Stimulated activated naive CD8-positive, alpha-beta T cell treated with anti-CD3 and anti-CD28 coated beads, Interleukin-15, amount 100 ng/mL, for 72 hours (primary cell): ENCODE data around the gene A4GALT.

Source experiments
- ATAC-seq: fragments of 150-1000 bp; cut with Tn5 transposase; 2 replicates; pipeline ENCODE4 v1.10.0; 2021; ENCODE audit warnings: mild to moderate bottlenecking, moderate library complexity
- DNase-seq, 2 donors: peaks; one replicate each; pipeline ENCODE4 v3.0.0; 2021 to 2022
- H3K27ac Mint-ChIP-seq, 2 donors: one replicate each; pipeline ENCODE4 v1.8.0; 2022; ENCODE audit warnings: mild to moderate bottlenecking in 2 of 2, mixed read lengths in 2 of 2, moderate library complexity in 2 of 2
- H3K27me3 Mint-ChIP-seq: one replicate; pipeline ENCODE4 v1.8.0; 2022; ENCODE audit warnings: mixed read lengths
- H3K4me1 Mint-ChIP-seq: one replicate; pipeline ENCODE4 v1.8.0; 2022; ENCODE audit warnings: mild to moderate bottlenecking, mixed read lengths
- H3K4me3 Mint-ChIP-seq, 2 donors: one replicate each; pipeline ENCODE4 v1.8.0; 2022; ENCODE audit warnings: mild to moderate bottlenecking in 2 of 2, mixed read lengths in 2 of 2, moderate library complexity in 1 of 2
- H3K9me3 Mint-ChIP-seq, 2 donors: one replicate each; pipeline ENCODE4 v1.8.0; 2022; ENCODE audit warnings: mixed read lengths in 2 of 2

A4GALT gene

GRCh38 chr22:42656578-42656977 lies 64.1 kb downstream of the A4GALT start:
- no peak overlapping the region for H3K27ac Mint-ChIP-seq
- ATAC-seq: no peak
- H3K9me3 Mint-ChIP-seq: no peaks in the 10 kb centered on the region
- DNase-seq: no peak
- H3K4me3 Mint-ChIP-seq: no peak overlapping the region
- H3K4me1 Mint-ChIP-seq: no peaks in the 10 kb centered on the region
- peaks cover 5% of the 10 kb centered on the region for H3K27me3 Mint-ChIP-seq

DNA sequence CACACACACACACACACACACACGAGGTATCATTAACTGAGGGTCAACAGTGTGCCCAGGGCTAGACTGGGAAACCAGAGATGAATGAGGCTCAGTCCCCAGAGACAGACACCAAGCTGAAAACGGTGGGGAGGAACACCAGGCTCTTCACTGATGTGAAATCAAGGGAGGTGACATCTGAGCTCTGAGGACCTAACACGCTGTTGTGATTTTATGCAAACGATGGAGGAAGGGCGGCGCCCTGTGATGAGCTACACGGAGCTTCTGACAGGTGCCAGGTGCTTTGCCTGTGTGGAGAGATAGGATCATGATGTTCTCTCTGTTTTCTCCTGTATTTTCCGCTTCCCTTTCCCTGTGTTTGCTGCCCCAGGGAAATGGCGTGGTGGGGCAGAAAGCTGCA lies 65.0 kb downstream of the A4GALT start:
- Mint-ChIP-seq H3K4me1 (no peaks in the 10 kb centered on the region), H3K9me3 (no peaks in the 10 kb centered on the region), H3K27me3 (peaks cover 5% of the 10 kb centered on the region), H3K4me3 (no peak overlapping the region), H3K27ac (no peak overlapping the region)
- ATAC-seq (no peak), DNase-seq (no peak)

DNA sequence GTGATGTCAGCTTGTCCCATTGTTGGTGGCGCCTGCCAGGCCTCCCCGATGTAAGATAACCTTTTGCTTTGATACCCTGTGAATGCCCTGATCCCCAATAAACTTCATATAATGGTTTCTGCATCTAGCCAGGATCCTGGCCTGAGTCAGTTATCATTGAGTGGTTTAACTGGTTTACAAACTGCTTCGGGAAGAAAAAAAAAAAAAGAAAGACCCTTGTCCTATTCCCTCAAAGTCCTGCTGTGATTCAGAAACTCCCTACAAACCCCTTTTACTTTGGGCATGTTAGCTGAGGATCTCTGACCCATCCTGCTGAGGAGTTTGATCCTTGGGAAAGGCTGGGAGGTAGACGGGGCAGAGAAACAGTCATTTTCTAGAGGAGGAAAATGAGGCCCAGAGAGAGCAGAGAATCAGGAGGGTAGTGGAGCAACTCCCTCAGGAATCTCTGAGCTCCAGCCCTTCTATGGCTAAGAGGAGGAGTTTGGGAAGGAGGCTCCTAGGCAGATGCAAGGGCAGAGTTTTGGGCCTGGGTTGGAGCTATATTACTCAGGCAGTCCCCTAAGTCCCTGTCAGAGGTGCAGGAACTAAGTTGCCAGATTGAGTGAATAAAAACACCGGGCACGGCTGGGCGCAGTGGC lies 66.1 kb downstream of the A4GALT start:
- Mint-ChIP-seq H3K4me1 (no peaks in the 10 kb centered on the region), H3K27ac (peak overlapping the region in 1 of 2 donors; percentile 19), H3K9me3 (no peaks in the 10 kb centered on the region), H3K27me3 (peaks cover 5% of the 10 kb centered on the region), H3K4me3 (no peak overlapping the region)
- no peak for ATAC-seq
- DNase-seq: no peak

DNA sequence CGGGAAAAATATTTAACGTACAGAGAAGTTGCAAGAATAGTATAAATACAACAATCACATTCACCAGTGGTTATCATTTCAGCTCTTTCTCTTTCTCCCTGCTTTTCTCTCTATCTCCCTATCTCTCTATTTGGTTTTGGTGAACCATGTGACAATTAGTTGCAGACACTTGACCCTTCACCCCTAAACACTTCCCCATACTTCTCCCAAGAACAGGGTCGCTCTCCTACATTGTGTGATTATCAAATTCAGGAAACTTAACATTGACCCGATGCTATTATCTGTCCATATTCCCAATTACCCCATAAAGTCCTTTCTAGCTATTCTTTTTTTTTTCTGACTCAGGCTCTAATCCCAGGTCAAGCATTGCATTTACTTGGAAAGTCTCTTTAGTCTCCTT lies 66.7 kb downstream of the A4GALT start:
- Mint-ChIP-seq H3K4me1 (no peaks in the 10 kb centered on the region), H3K9me3 (no peaks in the 10 kb centered on the region), H3K27me3 (peaks cover 5% of the 10 kb centered on the region), H3K4me3 (no peak overlapping the region), H3K27ac (no peak overlapping the region)
- ATAC-seq (no peak), DNase-seq (no peak)

GRCh38 chr22:42651134-42651533 lies 69.5 kb downstream of the A4GALT start:
- no peak overlapping the region for H3K27ac Mint-ChIP-seq
- peaks cover 22% of the 10 kb centered on the region for H3K4me1 Mint-ChIP-seq
- H3K4me3 Mint-ChIP-seq: peak overlapping the region in 1 of 2 donors; percentile 13
- no peak for DNase-seq
- ATAC-seq: no peak
- H3K27me3 Mint-ChIP-seq: no peaks in the 10 kb centered on the region
- H3K9me3 Mint-ChIP-seq: no peaks in the 10 kb centered on the region

DNA sequence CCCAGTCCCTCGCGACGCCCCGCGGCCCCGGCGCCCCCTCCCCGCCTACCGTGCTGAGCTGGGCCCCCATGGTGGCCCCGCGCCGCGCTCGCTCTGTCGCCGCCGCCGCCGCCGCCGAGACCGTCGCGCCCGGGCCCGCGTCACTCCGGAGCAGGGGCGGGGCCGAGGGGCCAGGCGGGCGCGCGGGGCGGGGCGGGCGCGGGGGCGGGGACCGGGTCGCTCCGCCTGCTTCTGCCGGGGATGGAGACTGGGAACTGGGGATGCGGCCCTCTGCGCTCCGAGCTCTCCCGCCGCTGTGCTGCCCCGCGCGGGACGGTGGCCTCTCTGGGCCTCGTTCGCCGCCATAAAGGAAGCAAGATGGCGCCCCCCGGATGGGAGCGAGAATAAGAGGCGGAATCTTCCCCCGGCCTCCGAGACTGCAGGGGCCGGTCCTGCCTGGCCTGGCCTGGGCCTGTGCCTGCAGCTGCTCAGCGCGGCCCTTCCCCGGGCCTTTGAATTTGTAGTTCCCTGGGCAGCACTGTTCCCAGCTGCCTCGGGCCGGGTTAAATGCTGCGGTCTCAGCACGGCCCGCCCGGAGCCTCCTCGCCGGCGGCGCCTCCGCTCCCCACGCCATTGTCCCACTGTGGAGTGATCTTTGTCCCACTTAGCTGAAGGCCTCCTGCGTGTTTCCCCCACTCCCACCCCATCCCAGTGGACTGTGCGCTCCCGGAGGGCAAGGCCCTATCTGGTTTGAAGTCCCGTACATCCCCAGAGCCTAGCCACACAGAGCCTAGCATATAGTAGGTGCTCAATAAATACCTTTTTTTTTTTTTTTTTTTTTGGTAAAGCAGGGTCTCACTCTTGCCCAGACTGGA lies 71.2 kb downstream of the A4GALT start, which contains the start of gene CYB5R3:
Gene CYB5R3 (minus strand): TSS at position 147 of the 854 bp plus-strand sequence. CDS start 77 bp downstream, at position 70.
- peaks cover 39% of the 10 kb centered on the region for H3K4me1 Mint-ChIP-seq
- H3K9me3 Mint-ChIP-seq: no peaks in the 10 kb centered on the region
- H3K27me3 Mint-ChIP-seq: no peaks in the 10 kb centered on the region
- ATAC-seq: peak; percentile 88
- peak within 1 kb of the TSS; percentile 97 to 99 for H3K27ac Mint-ChIP-seq
- peak within 1 kb of the TSS; percentile 87 to 97 for H3K4me3 Mint-ChIP-seq
- peak; percentile 81 to 88 for DNase-seq

DNA sequence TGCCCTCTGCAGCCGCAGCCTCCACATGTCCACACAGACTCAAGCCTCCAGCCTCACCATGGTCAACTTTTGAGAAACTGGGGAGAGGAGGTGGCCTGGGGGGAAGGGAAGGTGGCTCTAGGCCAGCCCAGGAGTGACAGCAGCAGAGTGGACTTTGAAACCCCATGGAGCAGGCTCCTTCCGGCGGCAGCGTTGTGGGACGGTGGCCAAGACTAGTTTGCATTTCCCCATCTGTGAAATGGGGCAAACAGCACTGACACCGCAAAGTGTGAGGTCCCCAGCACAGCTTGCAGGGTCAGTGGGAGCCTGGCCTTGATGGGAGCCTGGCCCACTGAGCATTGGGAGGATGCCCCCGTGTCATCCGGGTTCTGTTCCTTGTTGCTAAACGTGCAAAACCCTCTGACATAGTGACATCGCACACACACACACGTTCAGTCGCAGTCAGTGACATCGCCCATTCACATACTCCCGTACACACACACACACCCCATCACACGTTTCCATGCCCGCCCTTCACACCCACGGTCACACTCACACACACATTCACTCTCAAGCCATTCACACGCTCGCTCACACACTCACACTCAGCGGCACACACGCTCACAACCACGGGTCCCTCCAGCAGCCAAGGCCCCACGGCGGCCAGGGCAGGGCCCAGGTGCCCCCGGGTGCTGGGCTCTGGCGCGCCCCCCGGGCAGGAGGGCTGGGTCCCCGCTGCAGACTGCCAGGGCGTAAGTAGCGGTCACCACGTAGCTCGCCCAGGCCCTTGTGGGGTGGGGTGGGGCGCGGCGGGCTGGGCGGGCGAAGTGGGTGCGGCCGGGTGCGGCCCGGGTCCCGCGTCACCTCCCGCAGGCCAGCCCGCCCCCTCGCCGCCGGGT lies 72.1 kb downstream of the A4GALT start:
- DNase-seq (peak in 1 of 2 donors; percentile 21), ATAC-seq (peak; percentile 66)
- H3K4me3 Mint-ChIP-seq: peak overlapping the region; percentile 80 to 97
- peaks cover 44% of the 10 kb centered on the region for H3K4me1 Mint-ChIP-seq
- H3K27ac Mint-ChIP-seq: peak overlapping the region; percentile 85 to 99
- no peaks in the 10 kb centered on the region for H3K27me3 Mint-ChIP-seq
- no peaks in the 10 kb centered on the region for H3K9me3 Mint-ChIP-seq

DNA sequence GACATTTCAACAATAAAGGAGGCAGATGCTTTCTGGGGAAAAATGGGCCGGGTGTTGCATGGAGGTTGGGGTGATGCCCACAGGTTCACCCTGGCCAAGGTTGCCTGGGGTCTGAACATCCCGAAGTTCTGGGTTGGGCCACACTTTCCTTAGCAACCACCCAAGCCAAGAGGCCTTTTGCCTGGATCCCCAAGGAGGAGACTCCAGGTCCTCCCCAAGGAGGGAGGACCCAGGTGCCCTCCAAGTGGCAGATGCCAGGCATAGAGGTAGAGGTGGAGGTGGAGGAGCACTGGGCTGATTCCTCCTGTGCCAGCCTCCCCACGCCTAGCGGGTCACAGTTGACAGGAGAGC lies 72.7 kb downstream of the A4GALT start:
- peak overlapping the region; percentile 19 to 38 for H3K27ac Mint-ChIP-seq
- H3K27me3 Mint-ChIP-seq: no peaks in the 10 kb centered on the region
- H3K4me1 Mint-ChIP-seq: peaks cover 45% of the 10 kb centered on the region
- DNase-seq (no peak), ATAC-seq (no peak)
- H3K4me3 Mint-ChIP-seq: peak overlapping the region; percentile 80 to 97
- no peaks in the 10 kb centered on the region for H3K9me3 Mint-ChIP-seq

- Mint-ChIP-seq H3K4me3 (peak overlapping the region; percentile 15), H3K9me3 (no peaks in the 10 kb centered on the region), H3K27ac (no peak overlapping the region), H3K27me3 (no peaks in the 10 kb centered on the region), H3K4me1 (peaks cover 48% of the 10 kb centered on the region)
- DNase-seq: no peak
- no peak for ATAC-seq
Measured at GRCh38 chr22:42646569-42647525, 73.8 kb downstream of the A4GALT start.

GRCh38 chr22:42645938-42646568 lies 74.6 kb downstream of the A4GALT start:
- Mint-ChIP-seq H3K4me3 (no peak overlapping the region), H3K4me1 (peaks cover 48% of the 10 kb centered on the region), H3K27me3 (no peaks in the 10 kb centered on the region), H3K9me3 (no peaks in the 10 kb centered on the region), H3K27ac (no peak overlapping the region)
- DNase-seq (no peak), ATAC-seq (no peak)

- DNase-seq (no peak), ATAC-seq (no peak)
- no peaks in the 10 kb centered on the region for H3K27me3 Mint-ChIP-seq
- H3K4me1 Mint-ChIP-seq: peaks cover 54% of the 10 kb centered on the region
- no peaks in the 10 kb centered on the region for H3K9me3 Mint-ChIP-seq
- H3K27ac Mint-ChIP-seq: no peak overlapping the region
- no peak overlapping the region for H3K4me3 Mint-ChIP-seq
Measured at GRCh38 chr22:42645341-42645937, 75.2 kb downstream of the A4GALT start.

GRCh38 chr22:42644422-42645340 lies 76.0 kb downstream of the A4GALT start:
- Mint-ChIP-seq H3K27me3 (no peaks in the 10 kb centered on the region), H3K9me3 (no peaks in the 10 kb centered on the region), H3K4me3 (no peak overlapping the region), H3K4me1 (peaks cover 54% of the 10 kb centered on the region), H3K27ac (peak overlapping the region in 1 of 2 donors; percentile 15)
- ATAC-seq (no peak), DNase-seq (no peak)
